KBM-7 (cell line): Measurements from ENCODE around the gene FBXO36.
A peak's percentile ranks its signal among the peaks of the same experiment; 100 is the strongest.
"Not testable (repeated sequence)": the region's sequence is repeated elsewhere in the genome, so short reads cannot be mapped to it uniquely, and the experiment has no call there.

Experiments used
- DNase-seq: peaks from one replicate; pipeline ENCODE4 v3.0.0-alpha.2; 2015
- in situ Hi-C: fragments of 300-500 bp; cut with MboI; formaldehyde crosslinking; loops from 2 replicates; pipeline ENCODE4 v1.14.3; 2020; ENCODE audit warnings: low sequenced_read_pairs, low pct_unique_long_range_greater_than_20kb, mixed read lengths

The FBXO36 gene

GRCh38 chr2:229952256-229952835, 30.0 kb downstream of the FBXO36 start:
- no peak for DNase-seq
- in situ Hi-C loops = no loop called here

GRCh38 chr2:229955663-229956062, 33.4 kb downstream of the FBXO36 start:
- in situ Hi-C loops = no loop called here
- no peak for DNase-seq

GRCh38 chr2:229956491-229956890, 34.2 kb downstream of the FBXO36 start:
- DNase-seq = no peak
- in situ Hi-C loops = no loop called here

GRCh38 chr2:229963596-229963995, 41.3 kb downstream of the FBXO36 start:
- in situ Hi-C loops, DNase-seq: not testable (repeated sequence)

GRCh38 chr2:229969921-229970320, 47.6 kb downstream of the FBXO36 start:
- DNase-seq = no peak
- in situ Hi-C loops = no loop called here

- no peak for DNase-seq
- in situ Hi-C loops = no loop called here
These were observed 48.1 kb downstream of the FBXO36 start for GRCh38 chr2:229970406-229970805.

GRCh38 chr2:229971298-229971790, 49.0 kb downstream of the FBXO36 start:
- in situ Hi-C loops = no loop called here
- no peak for DNase-seq

- DNase-seq = no peak
- in situ Hi-C loops = no loop called here
These were observed 52.0 kb downstream of the FBXO36 start for GRCh38 chr2:229974266-229974665.

- DNase-seq = peak; percentile 28
- in situ Hi-C loops = no loop called here
These were observed 58.3 kb downstream of the FBXO36 start for GRCh38 chr2:229980431-229981184.

GRCh38 chr2:229993236-229993635, 70.9 kb downstream of the FBXO36 start:
- DNase-seq = no peak
- in situ Hi-C loops = no loop called here

- no peak for DNase-seq
- in situ Hi-C loops = no loop called here
These were observed 74.0 kb downstream of the FBXO36 start for GRCh38 chr2:229996320-229996719.

- in situ Hi-C loops = no loop called here
- no peak for DNase-seq
These were observed 75.3 kb downstream of the FBXO36 start for GRCh38 chr2:229997565-229997964.

GRCh38 chr2:230000118-230000841, 78.0 kb downstream of the FBXO36 start:
- no peak for DNase-seq
- in situ Hi-C loops = loop anchor here (25.0 kb wide), 1 partner anchor 612 kb away; no protein-coding TSS in a partner anchor

GRCh38 chr2:230007931-230008707, 85.8 kb downstream of the FBXO36 start:
- in situ Hi-C loops = loop anchor here (25.0 kb wide), 1 partner anchor 604 kb away; no protein-coding TSS in a partner anchor
- peak; percentile 70 for DNase-seq

GRCh38 chr2:230008708-230009066, 86.4 kb downstream of the FBXO36 start:
- in situ Hi-C loops = loop anchor here (25.0 kb wide), 1 partner anchor 604 kb away; no protein-coding TSS in a partner anchor
- DNase-seq = no peak

GRCh38 chr2:230010501-230010900, 88.2 kb downstream of the FBXO36 start:
- DNase-seq = no peak
- in situ Hi-C loops = loop anchor here (25.0 kb wide), 1 partner anchor 602 kb away; no protein-coding TSS in a partner anchor

GRCh38 chr2:230011617-230012016, 89.3 kb downstream of the FBXO36 start:
- in situ Hi-C loops = loop anchor here (25.0 kb wide), 1 partner anchor 601 kb away; no protein-coding TSS in a partner anchor
- DNase-seq = no peak

GRCh38 chr2:230012267-230012884, 90.1 kb downstream of the FBXO36 start:
- DNase-seq = no peak
- in situ Hi-C loops = loop anchor here (25.0 kb wide), 1 partner anchor 600 kb away; no protein-coding TSS in a partner anchor
